ENCODE data around the gene KIF13A.
"Not testable (repeated sequence)": the region's sequence is repeated elsewhere in the genome, so short reads cannot be mapped to it uniquely, and the experiment has no call there.

The KIF13A gene

GRCh38 chr6:17813542-17813941, 173.9 kb downstream of the KIF13A start:
- no peak for TF ChIP-seq CTCF (IDR thresholded peaks at IDR 0.05; ENCODE audit: insufficient read depth, missing control alignments)
- FAIRE-seq: no peak
- DNase-seq (ENCODE audit: insufficient read length, low spot score): no peak

GRCh38 chr6:17812311-17812710, 175.1 kb downstream of the KIF13A start:
- FAIRE-seq (no peak), DNase-seq (ENCODE audit: insufficient read length, low spot score) (no peak)
- no peak for TF ChIP-seq CTCF (IDR thresholded peaks at IDR 0.05; ENCODE audit: insufficient read depth, missing control alignments)

- FAIRE-seq: no peak
- TF ChIP-seq CTCF (IDR thresholded peaks at IDR 0.05; ENCODE audit: insufficient read depth, missing control alignments): no peak
- no peak for DNase-seq (ENCODE audit: insufficient read length, low spot score)
Measured at GRCh38 chr6:17808609-17809008, 178.8 kb downstream of the KIF13A start.

- FAIRE-seq; DNase-seq (ENCODE audit: insufficient read length, low spot score): not testable (repeated sequence)
Measured at GRCh38 chr6:17807431-17807830, 180.0 kb downstream of the KIF13A start.

GRCh38 chr6:17803409-17803808, 184.0 kb downstream of the KIF13A start:
- DNase-seq (ENCODE audit: insufficient read length, low spot score): no peak
- no peak for TF ChIP-seq CTCF (IDR thresholded peaks at IDR 0.05; ENCODE audit: insufficient read depth, missing control alignments)
- no peak for FAIRE-seq

GRCh38 chr6:17798477-17799154, 188.8 kb downstream of the KIF13A start:
- no peak for TF ChIP-seq CTCF (IDR thresholded peaks at IDR 0.05; ENCODE audit: insufficient read depth, missing control alignments)
- DNase-seq (ENCODE audit: insufficient read length, low spot score): no peak
- no peak for FAIRE-seq

GRCh38 chr6:17790489-17790888, 196.9 kb downstream of the KIF13A start:
- DNase-seq (ENCODE audit: insufficient read length, low spot score) (no peak), FAIRE-seq (no peak)
- no peak for TF ChIP-seq CTCF (IDR thresholded peaks at IDR 0.05; ENCODE audit: insufficient read depth, missing control alignments)

All from D721Med (cell line).